H1 (cell line): ENCODE data around the gene JAM2. TPM values are rescaled to one million over a fixed set of nuclear protein-coding genes. Genes with fewer than 3 reads are reported as not detected.

ENCODE experiments used
- CTCF ChIA-PET: fragments of 300-600 bp; sonication (Branson Sonifier 250); formaldehyde crosslinking; loops from one replicate; lab custom pipeline; 2021; ENCODE audit not compliant: partially characterized antibody; lab: Charles Lee
- POLR2A ChIA-PET: fragments of 300-600 bp; sonication (Branson Sonifier 250); formaldehyde crosslinking; loops from one replicate; lab custom pipeline; 2021; ENCODE audit warnings: inconsistent platforms; ENCODE audit not compliant: partially characterized antibody; lab: Charles Lee
- DNase-seq, 2 experiments: peaks; one replicate each; pipeline versions ENCODE4 v3.0.0 to v3.0.0-alpha.2; 2010 to 2022; ENCODE audit warnings: low spot score in 2 of 2, low read depth in 1 of 2, mixed read lengths in 1 of 2
- FAIRE-seq: peaks from 2 replicates; lab custom pipeline; 2011; peaks lifted over from hg19 to GRCh38; lab: Jason Lieb, UNC
- H2AFZ ChIP-seq: 2 replicates; pipeline ENCODE4 v1.8.1; 2012; ENCODE audit warnings: low read length, inconsistent platforms
- H2AK5ac ChIP-seq: 2 replicates; pipeline ENCODE4 v1.6.1; 2013; ENCODE audit warnings: low read depth, low read length
- H2BK120ac ChIP-seq: replicated peaks from 2 replicates; pipeline ENCODE3; 2013; ENCODE audit warnings: low read depth, low read length, inconsistent platforms
- H2BK12ac ChIP-seq: 2 replicates; pipeline ENCODE4 v1.6.1; 2013; ENCODE audit warnings: low read depth, low read length
- H2BK15ac ChIP-seq: 2 replicates; pipeline ENCODE4 v1.6.1; 2013; ENCODE audit warnings: low read length
- H2BK20ac ChIP-seq: 2 replicates; pipeline ENCODE4 v1.6.1; 2013; ENCODE audit warnings: low read length
- H2BK5ac ChIP-seq: 2 replicates; pipeline ENCODE4 v1.6.1; 2013; ENCODE audit warnings: low read depth, low read length
- H3K14ac ChIP-seq: 2 replicates; pipeline ENCODE4 v1.6.1; 2013; ENCODE audit warnings: inconsistent platforms; ENCODE audit not compliant: insufficient read length
- H3K18ac ChIP-seq: 2 replicates; pipeline ENCODE4 v1.6.1; 2013; ENCODE audit warnings: low read length; ENCODE audit errors: extremely low read depth
- H3K23ac ChIP-seq: 2 replicates; pipeline ENCODE4 v1.6.1; 2013; ENCODE audit warnings: inconsistent platforms; ENCODE audit not compliant: insufficient read length
- H3K23me2 ChIP-seq: 2 replicates; pipeline ENCODE4 v1.6.1; 2013; ENCODE audit warnings: low read depth, low read length
- H3K27ac ChIP-seq: 2 replicates; pipeline ENCODE4 v1.6.1; 2011; ENCODE audit warnings: low read depth, low read length, inconsistent platforms
- H3K27me3 ChIP-seq, 4 experiments: replicated peaks in 1 of 4; 1 replicate in 1 of 4; 2 replicates in 3 of 4; pipeline versions ENCODE4 v1.6.1 to v1.8.1; 2011 to 2013; ENCODE audit warnings: low read length in 3 of 4, mild to moderate bottlenecking in 3 of 4, inconsistent platforms in 2 of 4, mixed read lengths in 2 of 4, moderate library complexity in 1 of 4; ENCODE audit not compliant: control insufficient read depth in 3 of 4, insufficient read depth in 3 of 4; ENCODE audit errors: extremely low read depth in 1 of 4
- H3K36me3 ChIP-seq, 4 experiments: 2 replicates each; pipeline versions ENCODE4 v1.6.1 to v1.8.1; 2011 to 2013; ENCODE audit warnings: mild to moderate bottlenecking in 4 of 4, low read length in 3 of 4, moderate library complexity in 2 of 4, control low read depth in 1 of 4, inconsistent platforms in 1 of 4; ENCODE audit not compliant: insufficient read depth in 4 of 4, control insufficient read depth in 2 of 4
- H3K4ac ChIP-seq: replicated peaks from 2 replicates; pipeline ENCODE3; 2013; ENCODE audit warnings: low read length, low read depth, mixed read lengths, inconsistent platforms; ENCODE audit not compliant: insufficient read length
- H3K4me1 ChIP-seq, 4 experiments: replicated peaks in 1 of 4; 1 replicate in 1 of 4; 2 replicates in 3 of 4; pipeline versions ENCODE4 v1.6.1 to v1.8.1; 2011 to 2013; ENCODE audit warnings: low read length in 3 of 4, inconsistent platforms in 2 of 4, mixed read lengths in 1 of 4; ENCODE audit not compliant: insufficient read depth in 4 of 4, control insufficient read depth in 3 of 4
- H3K4me2 ChIP-seq, 2 experiments: 2 replicates each; pipeline versions ENCODE4 v1.6.1 to v1.8.1; 2011 to 2013; ENCODE audit warnings: low read depth in 2 of 2, low read length in 2 of 2, control low read depth in 1 of 2, inconsistent platforms in 1 of 2, mild to moderate bottlenecking in 1 of 2; ENCODE audit not compliant: insufficient read depth in 1 of 2
- H3K4me3 ChIP-seq, 4 experiments: fragments of 200-600, 300-600 bp in 1 of 4; sonication (generic), shearing (Covaris generic), sonication (Bioruptor Twin) in 1 of 4; 2 replicates each; pipeline versions ENCODE4 v1.5.1 to v1.8.1; 2011 to 2016; ENCODE audit warnings: low read length in 4 of 4, low read depth in 3 of 4, control low read depth in 2 of 4, inconsistent platforms in 2 of 4, mild to moderate bottlenecking in 2 of 4, mixed read lengths in 1 of 4, moderate library complexity in 1 of 4; ENCODE audit not compliant: insufficient read depth in 2 of 4; ENCODE audit errors: extremely low read depth in 1 of 4
- H3K56ac ChIP-seq: replicated peaks from 2 replicates; pipeline ENCODE3; 2013; ENCODE audit warnings: low read depth, mild to moderate bottlenecking, mixed read lengths, low read length, inconsistent platforms; ENCODE audit not compliant: insufficient read length
- H3K79me1 ChIP-seq: 2 replicates; pipeline ENCODE4 v1.6.1; 2013; ENCODE audit warnings: low read depth, low read length, control low read depth
- H3K79me2 ChIP-seq, 2 experiments: 2 replicates each; pipeline versions ENCODE4 v1.6.1 to v1.8.1; 2012 to 2013; ENCODE audit warnings: low read length in 2 of 2, mild to moderate bottlenecking in 2 of 2, inconsistent platforms in 1 of 2; ENCODE audit not compliant: insufficient read depth in 2 of 2, control insufficient read depth in 1 of 2
- H3K9ac ChIP-seq, 4 experiments: replicated peaks in 1 of 4; 1 replicate in 1 of 4; 2 replicates in 3 of 4; pipeline versions ENCODE4 v1.6.1 to v1.8.1; 2011 to 2013; ENCODE audit warnings: low read depth in 3 of 4, low read length in 3 of 4, control low read depth in 2 of 4, mild to moderate bottlenecking in 2 of 4, moderate library complexity in 2 of 4, inconsistent platforms in 1 of 4; ENCODE audit errors: extremely low read depth in 1 of 4
- H3K9me3 ChIP-seq, 2 experiments: 2 replicates each; pipeline versions ENCODE4 v1.6.1 to v1.8.1; 2012 to 2013; ENCODE audit warnings: mild to moderate bottlenecking in 2 of 2, moderate library complexity in 2 of 2, control low read depth in 1 of 2, inconsistent platforms in 1 of 2, low read depth in 1 of 2, low read length in 1 of 2, mixed read lengths in 1 of 2; ENCODE audit not compliant: insufficient read depth in 2 of 2
- H4K20me1 ChIP-seq, 2 experiments: replicated peaks in 1 of 2; 2 replicates each; pipeline versions ENCODE3 to v1.8.1; 2011 to 2013; ENCODE audit warnings: inconsistent platforms in 2 of 2, low read length in 2 of 2, mild to moderate bottlenecking in 1 of 2; ENCODE audit not compliant: insufficient read depth in 2 of 2, control insufficient read depth in 1 of 2
- H4K5ac ChIP-seq: 2 replicates; pipeline ENCODE4 v1.6.1; 2013; ENCODE audit warnings: low read length, low read depth, mixed read lengths, inconsistent platforms; ENCODE audit not compliant: insufficient read length
- H4K8ac ChIP-seq: 2 replicates; pipeline ENCODE4 v1.8.0; 2013; ENCODE audit warnings: mild to moderate bottlenecking, moderate library complexity, low read length, inconsistent platforms; ENCODE audit not compliant: insufficient read depth; ENCODE audit errors: extremely low read depth
- H4K91ac ChIP-seq: replicated peaks from 2 replicates; pipeline ENCODE3; 2013; ENCODE audit warnings: low read length, mixed read lengths, inconsistent platforms; ENCODE audit not compliant: insufficient read length
- CTBP2 ChIP-seq: IDR thresholded peaks from 2 replicates; pipeline ENCODE4 v1.7.0; 2011; ENCODE audit warnings: borderline replicate concordance, mild to moderate bottlenecking, moderate library complexity, mixed read lengths, low read length; ENCODE audit not compliant: insufficient read depth, insufficient read length
- HDAC6 ChIP-seq: IDR thresholded peaks from one replicate; pipeline ENCODE4 v1.7.1; 2012; ENCODE audit warnings: low read depth, mild to moderate bottlenecking, inconsistent platforms, low read length, moderate library complexity
- SIN3A ChIP-seq, 2 experiments: IDR thresholded peaks in 1 of 2; conservative IDR thresholded peaks in 1 of 2; 2 replicates each; pipeline ENCODE4 v1.6.1; 2011 to 2012; ENCODE audit warnings: low read length in 2 of 2, improper control_type of control experiment in 1 of 2, low read depth in 1 of 2, mild to moderate bottlenecking in 1 of 2
- TEAD4 ChIP-seq: IDR thresholded peaks from 2 replicates; pipeline ENCODE4 v1.6.1; 2012; ENCODE audit warnings: low read depth, low read length, inconsistent platforms, mixed read lengths
- WGBS, 2 experiments: shearing (Covaris generic) in 1 of 2; methylation state at CpG; one replicate each; pipeline versions ENCODE4 v1.1.6 to v1.1.7; 2013 to 2015; ENCODE audit warnings: low lambda C conversion rate in 2 of 2, mixed read lengths in 2 of 2, inconsistent platforms in 1 of 2, low coverage in 1 of 2, missing lambda C conversion rate in 1 of 2; ENCODE audit not compliant: insufficient replicate concordance in 2 of 2, insufficient coverage in 1 of 2, insufficient read length in 1 of 2; ENCODE audit errors: extremely low coverage in 1 of 2, missing lambda C conversion rate in 1 of 2; 5-methylcytosine and 5-hydroxymethylcytosine counted together
- polyA plus RNA-seq, 7 experiments: library from polyadenylated mRNA; depleted of rRNA in 3 of 7; stranded (reverse) in 5 of 7; unstranded in 2 of 7; fragments of >200 nt in 5 of 7; fragments of 200-250 nt in 2 of 7; gene quantifications; 1 replicate in 5 of 7; 2 replicates in 1 of 7; 4 replicates in 1 of 7; pipeline versions ENCODE4 v1.2.1 to v1.2.3, GENCODE V29; 2011 to 2013; ENCODE audit warnings: missing spikeins in 2 of 7, mixed read lengths in 2 of 7
- total RNA-seq: library from RNA; stranded (reverse); fragmentation: NEBNext Ultra II Directional; extraction: Animal tissue kit (Norgen Biotek cat#: 25700); gene quantifications from 2 replicates; pipeline ENCODE4 v1.2.1, GENCODE V29; 2021

JAM2 gene
- total and polyA plus RNA-seq, 2 of the 8 experiments (the other 6 are each of a cell fraction or from before 2014, with no cell fraction given), result 4.9 to 9.5 TPM

GRCh38 chr21:25700741-25701140, 61.7 kb downstream of the JAM2 start:
- H3K23me2 ChIP-seq, result peaks cover 2% of the 10 kb centered on the region; the same call in 1 of the 2 replicates
- 79% methylated on average over 1 of the region's 1 CpG; no CpG with 5 or more reads in 1 of the 2 experiments for WGBS, 2 experiments
- H3K27ac ChIP-seq, result no peak overlapping the region
- H3K14ac ChIP-seq, result no peak overlapping the region
- CTCF ChIA-PET, result interaction anchor here (0.6 to 1.5 kb wide), 3 partner anchors 12 to 93 kb away, joined by 3 to 5 read pairs (median 3); no protein-coding TSS in a partner anchor
- no peak overlapping the region for H4K91ac ChIP-seq
- FAIRE-seq (no peak), DNase-seq (no peak)
- H3K79me1 ChIP-seq, result no peaks in the 10 kb centered on the region
- POLR2A ChIA-PET, result no interaction called here
- H3K27me3 ChIP-seq, result no peaks in the 10 kb centered on the region
- H3K4ac ChIP-seq, result no peak overlapping the region
- H2BK5ac ChIP-seq, result no peak overlapping the region
- no peak overlapping the region for H2AFZ ChIP-seq
- no peaks in the 10 kb centered on the region; a peak in 2 of 8 replicates for H3K36me3 ChIP-seq
- no peak overlapping the region for H4K5ac ChIP-seq
- H2BK15ac ChIP-seq, result no peak overlapping the region
- no peak overlapping the region for H2AK5ac ChIP-seq
- peaks cover 0 to 8% of the 10 kb centered on the region in 2 experiments; a peak in 2 of 4 replicates for H3K9me3 ChIP-seq
- TF ChIP-seq SIN3A (conservative IDR thresholded peaks at IDR 0.05 in 1 of 2, IDR thresholded peaks at IDR 0.05 in 1 of 2; ENCODE audit: low read depth in 1 of 2, low read length in 2 of 2), result no peak
- TF ChIP-seq HDAC6, result no peak
- TF ChIP-seq TEAD4, result no peak
- no peak for TF ChIP-seq CTBP2
- no peak overlapping the region for H2BK20ac ChIP-seq
- H4K20me1 ChIP-seq, result no peaks in the 10 kb centered on the region
- H3K4me2 ChIP-seq, result no peak overlapping the region
- no peaks in the 10 kb centered on the region for H3K4me1 ChIP-seq
- no peak overlapping the region for H3K9ac ChIP-seq
- H3K79me2 ChIP-seq, result no peaks in the 10 kb centered on the region
- H4K8ac ChIP-seq, result no peak overlapping the region
- no peak overlapping the region for H3K23ac ChIP-seq
- H2BK12ac ChIP-seq, result no peak overlapping the region
- no peak overlapping the region for H3K4me3 ChIP-seq
- H3K18ac ChIP-seq, result no peak overlapping the region
- no peak overlapping the region for H2BK120ac ChIP-seq
- no peak overlapping the region for H3K56ac ChIP-seq
